ENCODE results near the gene TLR9.

- TF ChIP-seq CTCF (conservative IDR thresholded peaks at IDR 0.05) = no peak
- TF ChIP-seq ZFX (IDR thresholded peaks at IDR 0.05) = no peak
These were observed 2.8 kb upstream of the TLR9 start for GRCh38 chr3:52228266-52228665.
